GM18508 (cell line): Measurements from ENCODE around the gene SRRM3.
"Not testable (repeated sequence)": the region's sequence is repeated elsewhere in the genome, so short reads cannot be mapped to it uniquely, and the experiment has no call there.

Source experiments
- ATAC-seq: cut with Tn5 transposase; IDR thresholded peaks from one replicate; pipeline ENCODE4 v1.9.1; 2021; ENCODE audit warnings: moderate number of reproducible peaks; ENCODE audit not compliant: insufficient read depth, unreplicated experiment

Gene SRRM3

GRCh38 chr7:76189276-76189675 is 12.4 kb upstream of the SRRM3 start:
- ATAC-seq, result no peak

GRCh38 chr7:76191783-76192240 is 9.9 kb upstream of the SRRM3 start:
- no peak for ATAC-seq

- ATAC-seq, result no peak
Measured at GRCh38 chr7:76193466-76193865, 8.2 kb upstream of the SRRM3 start.

- no peak for ATAC-seq
Measured at GRCh38 chr7:76193883-76194282, 7.8 kb upstream of the SRRM3 start.

- ATAC-seq, result no peak
Measured at GRCh38 chr7:76196786-76197185, 4.9 kb upstream of the SRRM3 start.

- ATAC-seq, result no peak
Measured at GRCh38 chr7:76198202-76198601, 3.5 kb upstream of the SRRM3 start.

GRCh38 chr7:76202666-76203030 is 952 bp downstream of the SRRM3 start:
- no peak for ATAC-seq

GRCh38 chr7:76204147-76204546 is 2.5 kb downstream of the SRRM3 start:
- ATAC-seq, result no peak

GRCh38 chr7:76206633-76207032 is 4.9 kb downstream of the SRRM3 start:
- no peak for ATAC-seq

GRCh38 chr7:76209310-76209709 is 7.6 kb downstream of the SRRM3 start:
- no peak for ATAC-seq

- no peak for ATAC-seq
Measured at GRCh38 chr7:76211216-76211615, 9.5 kb downstream of the SRRM3 start.

GRCh38 chr7:76215349-76215748 is 13.7 kb downstream of the SRRM3 start:
- not testable (repeated sequence) for ATAC-seq

- ATAC-seq, result no peak
Measured at GRCh38 chr7:76216381-76217082, 14.8 kb downstream of the SRRM3 start.

GRCh38 chr7:76217942-76218566 is 16.4 kb downstream of the SRRM3 start:
- no peak for ATAC-seq

- no peak for ATAC-seq
Measured at GRCh38 chr7:76220185-76221057, 18.7 kb downstream of the SRRM3 start.

GRCh38 chr7:76222333-76222732 is 20.6 kb downstream of the SRRM3 start:
- ATAC-seq, result no peak

- ATAC-seq, result no peak
Measured at GRCh38 chr7:76222839-76223238, 21.1 kb downstream of the SRRM3 start.

- ATAC-seq, result no peak
Measured at GRCh38 chr7:76223286-76223972, 21.7 kb downstream of the SRRM3 start.

GRCh38 chr7:76224695-76225094 is 23.0 kb downstream of the SRRM3 start:
- ATAC-seq, result no peak

- ATAC-seq, result no peak
Measured at GRCh38 chr7:76225379-76225778, 23.7 kb downstream of the SRRM3 start.

- ATAC-seq, result no peak
Measured at GRCh38 chr7:76225951-76226350, 24.3 kb downstream of the SRRM3 start.
